Effector CD4-positive, alpha-beta T cell (primary cell): Measurements from ENCODE around the gene HTR3E. TPM values are rescaled to one million over a fixed set of nuclear protein-coding genes. Genes with fewer than 3 reads are reported as not detected.
"Not testable (repeated sequence)": the region's sequence is repeated elsewhere in the genome, so short reads cannot be mapped to it uniquely, and the experiment has no call there.

Experiments used
- DNase-seq: peaks from one replicate; pipeline ENCODE4 v3.0.0-alpha.2; 2020
- total RNA-seq: gene quantifications from one replicate; lab custom pipeline; 2026; lab: John Stamatoyannopoulos, UW

Gene HTR3E, protein sequence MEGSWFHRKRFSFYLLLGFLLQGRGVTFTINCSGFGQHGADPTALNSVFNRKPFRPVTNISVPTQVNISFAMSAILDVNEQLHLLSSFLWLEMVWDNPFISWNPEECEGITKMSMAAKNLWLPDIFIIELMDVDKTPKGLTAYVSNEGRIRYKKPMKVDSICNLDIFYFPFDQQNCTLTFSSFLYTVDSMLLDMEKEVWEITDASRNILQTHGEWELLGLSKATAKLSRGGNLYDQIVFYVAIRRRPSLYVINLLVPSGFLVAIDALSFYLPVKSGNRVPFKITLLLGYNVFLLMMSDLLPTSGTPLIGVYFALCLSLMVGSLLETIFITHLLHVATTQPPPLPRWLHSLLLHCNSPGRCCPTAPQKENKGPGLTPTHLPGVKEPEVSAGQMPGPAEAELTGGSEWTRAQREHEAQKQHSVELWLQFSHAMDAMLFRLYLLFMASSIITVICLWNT
- total RNA-seq: not detected

DNA sequence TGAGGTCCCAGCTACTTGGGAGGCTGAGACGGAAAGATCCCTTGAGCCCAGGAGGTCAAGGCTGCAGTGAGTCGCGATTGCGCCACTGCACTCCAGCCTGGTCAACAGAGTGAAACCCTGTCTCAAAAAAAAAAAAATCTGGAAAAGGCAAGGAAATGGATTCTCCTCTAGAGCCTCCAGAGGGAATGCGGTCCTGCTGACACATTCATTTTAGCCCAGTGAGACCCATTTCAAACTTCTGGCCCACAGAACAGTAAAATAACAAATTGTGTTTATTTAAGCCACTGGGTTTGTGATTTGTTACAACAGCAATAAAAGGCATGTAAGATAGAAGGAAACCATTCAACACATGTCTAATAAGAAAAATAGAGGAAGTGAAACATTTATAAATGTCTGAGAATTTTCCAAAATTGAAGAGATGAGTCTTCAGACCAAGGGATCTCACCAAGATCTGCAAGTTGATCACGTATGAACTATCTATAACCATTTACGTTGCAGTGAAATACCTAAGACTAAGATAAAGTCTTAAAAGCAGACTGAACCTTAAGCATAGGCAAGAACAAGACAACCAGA is at the start of gene HTR3E:
Gene HTR3E (plus strand): TSS at position 254 of the 573 bp plus-strand sequence. CDS start 466 bp downstream, outside the sequence.
- no peak for DNase-seq

DNA sequence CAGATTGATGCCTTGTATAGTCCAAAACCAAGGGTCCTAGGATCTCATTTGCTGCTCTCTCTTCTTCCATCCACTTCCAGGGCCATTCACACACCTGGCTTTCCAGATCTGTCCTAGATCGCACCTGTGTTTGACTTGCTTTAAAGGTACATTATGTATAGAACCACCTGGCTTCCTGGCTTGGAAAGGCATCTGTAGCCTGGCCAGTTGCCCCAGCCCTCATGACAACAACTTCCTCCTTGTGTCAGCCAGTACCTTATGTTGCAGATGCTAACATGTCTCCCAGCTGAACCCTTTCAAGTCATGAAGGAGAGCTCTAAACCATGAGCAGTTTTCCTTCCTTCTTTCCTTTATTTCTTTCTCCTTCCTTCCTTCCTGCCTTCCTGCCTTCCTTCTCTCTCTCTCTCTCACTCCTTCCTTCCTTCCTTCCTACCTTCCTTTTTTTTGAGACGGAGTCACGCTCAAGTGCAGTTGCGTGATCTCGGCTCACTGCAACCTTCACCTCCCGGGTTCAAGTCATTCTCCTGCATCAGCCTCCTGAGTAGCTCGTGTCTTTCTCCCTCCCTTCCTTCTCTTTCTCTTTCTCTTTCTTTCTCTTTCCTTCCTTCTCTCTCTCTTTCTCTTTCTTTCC is 46.5 kb upstream of the HTR3E start:
- DNase-seq: no peak

DNA sequence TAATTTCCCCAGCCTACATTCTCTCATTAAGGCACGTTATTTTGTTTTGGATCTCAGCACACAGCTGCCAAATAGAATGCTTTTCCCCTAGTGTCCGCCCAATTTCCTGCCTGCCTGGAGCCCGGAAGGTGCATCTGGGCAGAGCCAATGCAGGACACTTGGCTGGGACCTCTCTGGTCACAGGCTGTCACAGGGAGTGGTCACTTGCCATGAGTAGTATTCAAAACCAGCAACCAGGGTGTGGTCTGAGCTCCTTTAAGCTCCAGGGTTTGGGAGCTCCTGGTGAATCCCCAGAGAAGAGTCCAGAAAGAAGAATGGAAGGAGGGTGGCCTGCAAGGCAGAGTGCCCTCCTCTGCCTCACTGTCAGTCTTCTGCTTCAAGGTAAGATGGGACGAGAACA is 44.1 kb upstream of the HTR3E start, which contains the start of gene HTR3C:
Gene HTR3C (plus strand): TSS at position 281 of the 400 bp plus-strand sequence. CDS start 34 bp downstream, at position 315.
- DNase-seq: no peak

- no peak for DNase-seq
Measured at GRCh38 chr3:184058029-184058428, 38.8 kb upstream of the HTR3E start.

GRCh38 chr3:184059424-184059823 is 37.4 kb upstream of the HTR3E start:
- no peak for DNase-seq

DNA sequence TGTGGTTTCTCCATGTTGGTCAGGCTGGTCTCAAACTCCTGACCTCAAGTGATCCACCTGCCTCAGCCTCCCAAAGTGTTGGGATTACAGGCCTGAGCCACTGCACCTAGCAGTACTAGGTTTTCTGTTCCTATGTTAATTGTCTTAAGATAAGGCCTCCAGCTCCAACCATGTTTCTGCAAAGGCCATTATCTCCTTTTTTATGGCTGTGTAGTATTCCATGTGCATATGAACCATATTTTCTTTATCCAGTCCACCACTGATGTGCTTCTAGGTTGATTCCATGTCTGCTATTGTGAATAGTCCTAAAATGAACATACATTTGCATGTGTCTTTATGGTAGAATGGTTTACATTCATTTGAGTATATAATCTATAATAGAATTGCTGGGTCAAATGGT is 34.2 kb upstream of the HTR3E start:
- no peak for DNase-seq

DNA sequence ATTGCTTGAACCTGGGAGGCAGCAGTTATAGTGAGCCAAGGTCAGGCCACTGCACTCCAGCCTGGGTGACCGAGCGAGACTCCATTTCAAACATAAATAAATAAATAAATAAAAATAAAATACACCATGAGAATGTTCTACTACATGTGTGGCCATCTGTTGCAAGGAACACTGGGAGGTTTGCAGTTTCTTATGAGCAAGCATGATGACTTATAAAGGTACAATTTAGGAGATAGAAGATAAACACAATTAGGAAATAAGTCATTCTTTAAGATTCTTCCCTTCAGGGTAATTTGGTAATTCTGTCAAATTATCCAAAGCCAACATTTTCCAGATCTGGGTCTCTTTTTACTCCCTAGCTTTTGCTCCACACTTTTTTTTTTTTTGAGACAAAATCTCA is 30.7 kb upstream of the HTR3E start:
- DNase-seq: no peak

DNA sequence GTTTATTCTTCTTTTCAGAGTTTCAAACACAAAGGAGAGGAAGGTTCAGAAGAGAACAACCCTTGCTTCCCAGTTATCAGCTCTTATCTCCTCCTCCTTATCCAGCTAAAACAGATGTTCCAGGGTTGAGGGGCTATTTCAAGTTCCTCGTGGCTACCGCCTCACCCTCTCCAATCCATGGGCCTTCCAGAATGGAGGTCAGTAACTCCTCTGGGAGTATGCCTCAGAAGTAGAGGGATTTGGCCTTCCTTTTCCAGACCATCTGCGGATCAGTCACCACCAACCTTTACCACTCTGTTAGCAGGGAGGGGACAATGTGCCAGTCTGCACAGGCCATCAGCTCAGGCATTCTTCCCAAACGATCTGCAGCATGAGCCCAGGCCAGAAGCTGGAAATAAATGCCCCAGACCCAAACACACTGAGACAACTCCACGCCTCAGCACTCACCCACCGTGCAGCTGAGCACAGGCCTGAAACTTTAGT is 29.2 kb upstream of the HTR3E start:
- DNase-seq: no peak

- DNase-seq: no peak
Measured at GRCh38 chr3:184068344-184068743, 28.5 kb upstream of the HTR3E start.

GRCh38 chr3:184071142-184071541 is 25.7 kb upstream of the HTR3E start:
- DNase-seq: not testable (repeated sequence)

GRCh38 chr3:184073621-184074020 is 23.2 kb upstream of the HTR3E start:
- DNase-seq: no peak

DNA sequence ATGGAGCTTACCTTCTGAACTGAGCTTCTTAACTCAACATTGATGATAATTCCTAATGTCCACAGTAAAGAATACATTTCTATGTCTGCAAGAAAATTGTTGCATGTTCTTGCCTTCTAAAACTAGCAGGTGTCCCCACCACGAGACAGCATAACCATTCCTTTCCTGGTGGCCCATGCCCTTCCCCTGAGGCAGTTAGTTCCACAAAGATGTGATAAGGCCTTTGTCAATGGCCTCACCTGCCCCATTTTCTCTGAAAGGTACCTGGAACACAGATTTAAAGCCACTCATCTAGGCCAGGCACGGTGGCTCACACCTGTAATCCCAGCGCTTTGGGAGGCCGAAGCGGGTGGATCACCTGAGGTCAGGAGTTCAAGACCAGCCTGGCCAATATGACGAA is 21.0 kb upstream of the HTR3E start:
- DNase-seq: no peak

GRCh38 chr3:184077881-184078280 is 19.0 kb upstream of the HTR3E start:
- DNase-seq: no peak

GRCh38 chr3:184078851-184079250 is 18.0 kb upstream of the HTR3E start:
- no peak for DNase-seq

GRCh38 chr3:184081116-184081830 is 15.6 kb upstream of the HTR3E start:
- no peak for DNase-seq

GRCh38 chr3:184082034-184082433 is 14.8 kb upstream of the HTR3E start:
- DNase-seq: no peak

DNA sequence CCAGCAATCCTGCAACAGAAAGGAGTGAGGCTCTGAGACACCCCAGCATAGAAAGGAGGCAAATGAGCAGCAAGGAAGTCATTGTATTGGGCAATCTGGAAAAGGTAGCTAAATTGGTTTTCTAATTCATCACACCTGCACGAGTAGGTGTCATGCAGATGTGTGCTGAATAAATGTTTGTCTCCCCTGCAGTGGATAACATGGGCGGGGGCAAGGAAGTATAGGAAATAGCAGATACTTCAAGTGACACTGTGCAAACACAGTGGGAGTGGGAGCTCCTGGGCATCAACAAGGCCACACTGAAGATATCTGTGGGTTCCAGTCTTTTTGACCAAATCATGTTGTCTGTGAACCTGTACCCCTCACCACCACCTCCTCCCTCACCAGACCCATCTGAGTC is 14.4 kb upstream of the HTR3E start:
- DNase-seq: no peak

DNA sequence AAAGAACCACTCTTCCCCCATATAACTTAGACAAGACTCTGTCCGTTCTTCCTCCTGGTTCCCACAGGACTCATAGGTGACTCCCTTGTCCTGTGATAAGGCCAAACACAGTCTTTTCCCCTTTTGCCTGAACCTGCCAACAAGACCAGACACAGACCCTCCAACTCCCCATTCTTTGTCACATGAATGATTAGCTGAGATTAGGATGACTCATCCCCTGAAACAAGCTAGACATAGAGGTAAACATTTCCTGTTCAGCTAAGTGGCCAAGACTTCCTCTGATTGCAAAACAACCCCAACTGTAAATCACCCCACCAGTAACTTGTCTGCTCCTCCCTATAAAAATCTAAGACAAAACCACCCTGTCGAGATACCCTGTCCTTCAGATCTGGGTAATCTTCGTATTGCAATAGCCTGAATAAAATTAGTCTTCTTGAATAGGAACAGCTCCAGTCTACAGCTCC is 11.4 kb upstream of the HTR3E start:
- no peak for DNase-seq

DNA sequence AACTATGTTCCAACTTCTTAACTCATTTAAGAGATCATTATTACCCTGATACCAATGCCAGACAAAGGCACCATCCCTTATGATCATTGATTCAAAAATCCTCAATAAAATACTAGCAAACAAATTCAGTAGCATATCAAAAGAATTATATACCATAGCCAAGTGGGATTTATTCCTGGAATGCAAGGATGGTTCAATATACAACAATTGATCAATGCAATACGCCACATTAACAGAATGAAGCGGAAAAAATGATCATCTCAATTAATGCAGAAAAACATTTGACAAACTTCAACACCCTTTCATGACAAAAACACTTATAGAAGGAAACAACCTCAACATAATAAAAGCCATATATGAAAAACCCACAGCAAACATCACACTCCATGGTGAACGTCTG is 4.7 kb upstream of the HTR3E start:
- no peak for DNase-seq

GRCh38 chr3:184097556-184097955 is 692 bp downstream of the HTR3E start:
- no peak for DNase-seq

DNA sequence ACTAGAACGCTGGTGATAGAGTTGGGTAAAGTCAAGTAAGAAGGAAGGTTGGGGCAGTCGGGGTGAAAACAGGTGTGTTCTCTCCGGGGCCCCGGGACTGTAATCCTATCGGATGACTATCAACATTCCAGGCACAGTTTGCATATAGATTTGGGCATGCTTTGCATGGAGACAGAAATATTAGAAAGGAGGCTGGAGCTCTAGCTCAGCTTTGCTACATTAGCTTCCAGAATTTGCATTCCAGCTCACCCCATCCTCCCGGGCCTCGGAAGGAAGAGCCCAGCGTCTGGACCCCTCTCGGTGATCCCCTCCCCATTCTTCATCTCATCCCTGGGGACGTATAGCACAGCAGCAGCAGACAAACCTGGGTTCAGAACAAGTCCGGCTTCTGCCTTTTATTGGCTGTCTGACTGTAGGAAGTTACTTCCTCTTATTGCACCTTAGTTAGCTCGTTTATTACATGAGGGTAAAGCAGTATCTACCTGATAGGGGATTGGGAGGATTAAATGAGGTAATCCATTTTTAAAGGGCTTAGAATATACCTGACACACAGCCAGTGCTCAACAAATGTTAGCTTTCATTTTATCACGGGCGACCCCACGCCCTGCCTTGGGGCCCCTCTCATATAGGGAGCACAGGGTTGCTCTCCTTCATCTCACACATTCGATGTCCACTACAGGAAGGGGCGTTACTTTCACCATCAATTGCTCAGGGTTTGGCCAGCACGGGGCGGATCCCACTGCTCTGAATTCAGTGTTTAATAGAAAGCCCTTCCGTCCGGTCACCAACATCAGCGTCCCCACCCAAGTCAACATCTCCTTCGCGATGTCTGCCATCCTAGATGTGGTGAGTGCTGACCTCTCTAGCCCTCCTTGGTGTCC is 3.2 kb downstream of the HTR3E start:
- DNase-seq: no peak

- no peak for DNase-seq
Measured at GRCh38 chr3:184110316-184110725, 13.5 kb downstream of the HTR3E start.
